Adrenal gland (tissue), 5 donors: ENCODE results near the gene TOR1AIP1.

Experiments
- CTCF ChIP-seq, 6 experiments: fragments of 450-650 bp in 4 of 6; fragments of 200-600 bp in 2 of 6; sonication (generic) in 1 of 6; IDR thresholded peaks; 1 replicate in 5 of 6; 2 replicates in 1 of 6; pipeline versions ENCODE4 v1.5.1 to v1.8.0; 2016 to 2021; ENCODE audit warnings: antibody characterized with exemption in 6 of 6, mild to moderate bottlenecking in 2 of 6, moderate library complexity in 1 of 6
- POLR2A ChIP-seq, 2 donors: fragments of 450-650 bp; IDR thresholded peaks; one replicate each; pipeline ENCODE4 v1.6.1; 2017; ENCODE audit warnings: antibody characterized with exemption in 2 of 2, mild to moderate bottlenecking in 2 of 2, moderate library complexity in 1 of 2
- donor health status: DM: no; HTN: no; CAD: no.

- TF ChIP-seq CTCF (IDR thresholded peaks at IDR 0.05) (no peak), POLR2A (IDR thresholded peaks at IDR 0.05) (no peak)
Observed at GRCh38 chr1:179924268-179924667, 42.2 kb downstream of the TOR1AIP1 start.
